G401 (cell line): ENCODE results near the gene NR4A3. TPM values are rescaled to one million over a fixed set of nuclear protein-coding genes. Genes with fewer than 3 reads are reported as not detected.

ENCODE experiments used
- DNase-seq: peaks from one replicate; pipeline ENCODE4 v3.0.0-alpha.2; 2015; ENCODE audit warnings: low spot score
- in situ Hi-C: cut with HindIII; loops from 2 replicates; pipeline ENCODE4 v1.10.0; 2016; ENCODE audit warnings: low sequenced_read_pairs, mixed read lengths
- total RNA-seq: library from RNA; depleted of rRNA; stranded (reverse); fragments of >200 nt; shearing (Covaris generic); gene quantifications from 2 replicates; pipeline ENCODE4 v1.2.3, GENCODE V29; 2014

The NR4A3 gene
- total RNA-seq, 1 experiment from 2014 or later = not detected

DNA sequence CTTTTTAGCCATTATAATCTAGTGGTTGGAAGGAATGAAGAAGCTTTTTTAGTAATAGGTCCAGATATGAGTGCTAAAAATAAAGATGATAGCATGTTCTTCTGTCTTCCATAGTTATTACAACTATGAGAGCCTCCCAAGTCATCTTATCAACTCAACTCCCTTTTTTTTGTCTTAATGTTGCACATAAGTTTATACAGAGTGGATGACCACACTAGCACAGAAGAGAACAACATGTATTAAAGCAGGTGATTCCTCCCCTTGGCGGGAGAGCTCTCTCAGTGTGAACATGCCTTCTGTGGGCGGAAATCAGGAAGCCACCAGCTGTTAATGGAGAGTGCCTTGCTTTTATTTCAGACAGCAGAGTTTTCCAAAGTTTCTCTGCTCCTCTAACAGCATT is 44.7 kb downstream of the NR4A3 start:
- in situ Hi-C loops = no loop called here
- peak; percentile 6 for DNase-seq

DNA sequence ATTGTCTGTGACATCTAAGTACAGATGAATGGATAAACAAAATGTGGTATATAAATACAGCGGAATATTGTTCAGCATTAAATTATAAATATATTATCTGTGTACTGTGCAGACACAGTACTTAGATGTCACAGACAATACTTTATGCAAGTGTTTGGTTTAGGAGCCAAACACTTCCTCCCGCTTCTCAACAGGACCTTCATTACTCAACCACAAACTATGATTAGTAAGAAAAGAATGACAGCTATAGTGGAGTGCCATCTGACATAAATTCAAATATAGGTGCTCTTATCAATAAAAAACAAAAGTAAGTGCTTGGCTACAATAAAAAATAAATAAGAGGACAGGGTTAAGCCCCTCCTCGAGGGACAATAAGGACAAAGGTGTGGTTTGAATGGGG is 45.9 kb downstream of the NR4A3 start:
- in situ Hi-C loops = no loop called here
- no peak for DNase-seq

DNA sequence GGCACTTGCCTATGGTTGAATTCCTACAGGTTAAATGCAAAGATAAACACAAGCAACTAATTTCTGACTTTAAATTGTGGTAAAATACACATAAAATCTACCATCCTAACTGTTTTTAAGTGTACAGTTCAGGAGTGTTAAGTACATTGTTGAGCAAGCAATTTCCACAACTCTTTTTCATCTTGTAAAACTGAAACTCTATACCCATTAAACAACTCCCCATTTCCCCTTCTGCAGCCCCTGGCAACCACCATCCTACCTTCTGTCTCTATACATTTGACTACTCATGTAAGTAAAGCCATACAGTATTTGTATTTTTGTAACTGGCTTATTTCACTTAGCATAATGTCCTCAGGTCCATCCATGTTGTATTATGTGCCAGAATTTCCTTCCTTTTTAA is 46.3 kb downstream of the NR4A3 start:
- DNase-seq = no peak
- in situ Hi-C loops = no loop called here

DNA sequence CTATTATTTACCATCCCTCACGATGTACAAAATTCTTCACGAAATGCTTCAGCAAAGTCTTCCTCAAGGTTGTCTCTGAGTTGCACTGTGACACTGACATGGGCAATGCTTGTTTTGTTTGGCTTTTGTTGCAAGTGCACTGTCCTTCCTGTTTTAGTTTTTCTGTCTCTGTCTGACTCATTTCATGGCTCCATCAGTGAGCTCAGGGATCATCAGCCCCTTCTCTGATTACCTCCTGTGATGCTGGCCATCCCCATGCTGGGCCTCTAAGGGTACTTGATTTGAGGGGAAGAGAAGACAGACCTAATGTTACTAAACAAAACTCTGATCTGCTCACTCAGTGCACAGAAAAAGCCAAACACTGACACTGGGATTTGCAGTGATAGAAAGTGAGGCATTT is 47.2 kb downstream of the NR4A3 start:
- in situ Hi-C loops = no loop called here
- no peak for DNase-seq

DNA sequence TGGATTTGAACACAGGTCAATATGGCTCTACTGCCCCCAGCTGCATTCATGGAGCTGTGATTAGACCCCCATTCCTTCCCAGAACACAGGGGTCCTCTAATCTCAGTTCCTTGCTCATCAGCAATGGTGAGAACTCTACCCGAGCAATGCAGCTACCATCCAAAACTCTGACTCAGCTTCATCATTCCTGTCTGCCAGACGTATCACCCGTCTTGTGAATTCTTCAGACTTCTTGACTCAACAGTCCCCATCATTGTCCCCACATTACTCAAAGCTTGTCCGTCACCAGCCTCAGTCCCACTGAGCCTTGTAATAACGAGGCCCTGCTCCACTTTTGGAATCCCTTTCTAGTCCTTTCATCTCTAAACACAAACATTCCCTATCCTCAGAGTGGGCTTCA is 48.4 kb downstream of the NR4A3 start:
- in situ Hi-C loops = no loop called here
- DNase-seq = no peak

DNA sequence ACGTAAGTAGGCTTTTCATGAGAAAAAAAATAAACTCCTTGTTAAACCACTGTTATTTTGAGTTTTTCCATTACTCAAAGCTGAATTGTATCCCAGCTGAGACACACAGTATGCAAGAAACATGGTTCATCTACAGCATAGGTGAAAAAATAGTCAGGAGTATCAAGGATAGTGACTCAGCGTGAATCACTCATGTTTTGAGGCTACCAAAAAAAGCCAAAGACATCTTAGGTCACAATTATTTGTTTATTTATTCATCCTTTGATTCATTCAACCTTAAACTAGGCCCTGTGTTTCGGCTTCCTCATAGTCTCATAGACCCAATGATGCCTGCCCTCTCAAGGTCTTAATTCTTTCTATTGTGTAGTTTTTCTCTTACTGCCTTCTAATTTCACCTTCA is 51.8 kb downstream of the NR4A3 start:
- in situ Hi-C loops = no loop called here

DNA sequence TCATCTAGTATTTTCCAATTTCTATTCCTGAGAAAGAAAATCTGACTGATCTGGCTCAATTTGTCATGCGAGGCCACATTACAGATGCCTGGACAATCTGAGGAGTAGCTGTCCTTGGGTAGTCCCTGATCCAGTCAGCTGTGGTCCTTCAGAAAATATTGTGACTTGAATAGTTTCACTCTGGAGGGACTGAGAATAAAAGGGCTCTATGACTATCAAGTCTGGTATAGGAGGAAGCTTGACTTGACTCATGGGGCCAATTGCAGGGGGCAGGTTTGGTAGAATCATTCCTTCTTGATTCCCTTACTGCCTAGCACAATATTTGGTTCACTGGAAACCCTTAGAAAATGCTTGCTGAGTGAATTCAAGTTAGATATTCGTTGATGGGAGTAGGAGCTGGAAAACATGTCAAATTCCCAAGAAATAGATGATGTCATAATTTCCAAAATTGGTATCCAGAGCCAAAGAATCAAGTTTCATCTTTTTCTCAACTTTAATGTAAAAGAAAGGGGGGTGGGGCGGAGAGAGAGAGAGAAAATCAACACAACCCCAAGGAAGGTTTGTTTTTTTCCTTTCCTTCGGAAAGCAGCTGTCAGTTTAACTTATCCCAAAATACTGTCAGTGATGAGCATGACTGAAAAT is 52.4 kb downstream of the NR4A3 start:
- in situ Hi-C loops = no loop called here
- no peak for DNase-seq

More for the DNA sequence above, 51.8 kb downstream of the NR4A3 start:
- no peak for DNase-seq

DNA sequence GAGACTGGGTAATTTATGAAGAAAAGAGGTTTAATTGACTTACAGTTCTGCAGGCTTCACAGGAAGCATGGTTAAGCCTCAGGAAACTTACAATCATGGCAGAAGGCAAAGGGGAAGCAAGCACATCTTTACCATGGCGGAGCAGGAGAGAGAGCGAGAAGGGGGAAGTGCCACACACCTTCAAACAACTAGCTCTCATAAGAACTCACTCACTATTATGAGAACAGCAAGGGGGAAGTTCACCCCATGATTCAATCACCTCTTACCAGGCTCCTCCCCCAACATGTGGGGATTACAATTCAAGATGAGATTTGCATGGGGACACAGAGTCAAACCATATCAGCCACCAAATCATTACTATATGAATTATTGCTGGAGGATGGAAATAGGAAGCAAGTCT is 54.5 kb downstream of the NR4A3 start:
- in situ Hi-C loops = no loop called here
- no peak for DNase-seq

DNA sequence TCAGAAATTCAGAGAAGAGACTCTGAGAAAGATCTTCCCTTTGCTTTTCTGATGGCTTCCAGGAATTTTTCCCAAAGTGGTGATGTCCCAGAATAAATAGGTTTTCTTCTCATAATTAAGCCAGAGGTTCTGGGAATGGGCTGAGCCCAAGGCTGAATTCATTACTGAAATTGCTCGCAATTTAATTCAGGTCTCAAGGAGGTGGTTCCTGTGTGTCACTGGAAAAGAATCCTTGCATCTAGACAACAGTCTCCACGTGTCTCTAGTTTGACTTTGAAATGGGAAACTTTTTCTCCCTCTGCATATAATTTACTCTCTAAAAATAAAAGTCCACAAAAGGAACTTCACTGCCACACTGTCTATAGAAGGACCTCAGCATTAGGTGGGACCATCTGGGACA is 57.0 kb downstream of the NR4A3 start:
- no peak for DNase-seq
- in situ Hi-C loops = no loop called here

DNA sequence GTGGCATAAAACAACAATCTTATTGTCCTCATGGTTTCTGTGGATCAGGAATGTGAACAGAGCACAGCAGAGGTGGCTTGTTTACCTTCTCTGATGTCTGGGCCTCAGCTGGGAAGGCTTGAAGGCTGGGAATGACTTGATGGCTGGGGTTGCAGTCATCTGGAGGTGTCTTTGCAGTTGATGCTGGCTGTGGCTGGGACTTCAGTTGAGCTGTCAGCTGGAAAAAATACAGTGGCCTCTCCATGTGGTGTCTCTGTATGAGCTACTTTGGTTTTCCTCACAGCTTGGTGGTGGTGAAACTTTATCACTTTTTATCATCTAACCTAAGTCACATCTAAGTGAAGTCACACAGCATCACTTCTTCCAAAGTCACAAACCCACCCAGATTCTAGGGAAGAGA is 60.1 kb downstream of the NR4A3 start:
- in situ Hi-C loops = no loop called here

DNA sequence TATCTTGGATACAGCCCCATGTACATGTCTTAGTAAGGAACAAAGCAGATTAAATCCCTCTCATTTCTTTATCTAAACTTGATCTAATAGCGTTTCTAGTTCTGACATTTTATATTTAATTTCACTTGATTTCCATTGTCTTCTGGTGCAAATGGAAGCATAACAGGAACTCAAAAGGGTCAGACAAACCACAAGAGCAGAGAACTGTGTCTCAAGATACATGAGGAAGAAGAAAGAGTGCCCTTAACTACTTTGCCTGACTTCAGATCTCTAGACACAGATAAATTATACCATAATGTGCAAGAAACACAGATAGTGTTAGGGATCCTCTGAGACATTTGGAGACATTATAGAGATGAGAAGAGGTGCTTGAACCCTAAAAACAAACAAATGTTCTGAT is 64.1 kb downstream of the NR4A3 start:
- DNase-seq = no peak
- in situ Hi-C loops = no loop called here

More for the DNA sequence above, 60.1 kb downstream of the NR4A3 start:
- DNase-seq = no peak

DNA sequence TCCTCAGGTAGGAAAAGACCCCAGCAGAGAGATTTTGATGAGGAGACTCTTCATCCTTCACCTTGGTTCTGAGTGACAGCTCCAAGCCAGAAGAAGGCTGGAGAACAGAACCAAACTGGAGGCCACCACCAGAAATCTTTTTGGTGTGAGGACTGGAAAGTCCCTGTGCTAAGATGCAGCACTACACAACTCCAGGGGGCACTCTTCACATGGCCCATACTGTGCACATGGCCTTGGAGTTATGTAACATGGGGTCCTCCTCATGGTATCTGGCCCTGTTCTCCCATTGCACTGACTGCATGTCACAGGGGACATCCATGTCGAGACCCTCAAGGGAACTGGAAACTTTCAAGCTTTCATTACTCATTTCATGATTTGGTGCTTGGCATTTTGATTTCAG is 67.4 kb downstream of the NR4A3 start:
- no peak for DNase-seq
- in situ Hi-C loops = no loop called here

DNA sequence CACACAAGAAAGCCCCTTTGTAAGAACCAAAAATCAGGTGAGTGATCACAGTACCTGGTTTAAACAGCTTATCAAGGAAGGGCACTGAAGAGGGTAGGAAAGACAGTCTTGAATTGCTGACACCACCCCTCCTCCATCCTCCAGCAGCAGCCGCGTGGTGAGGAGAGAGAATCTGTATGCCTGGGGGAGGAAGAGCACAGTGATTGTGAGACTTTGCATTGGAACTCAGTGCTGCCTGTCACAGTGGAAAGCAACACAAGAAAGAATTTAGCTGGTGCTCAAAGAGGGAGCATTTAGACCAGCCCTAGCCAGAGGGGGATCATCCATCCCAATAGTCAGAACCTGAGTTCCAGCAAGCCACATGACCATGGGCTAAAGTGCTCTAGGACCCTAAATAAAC is 73.1 kb downstream of the NR4A3 start:
- DNase-seq = no peak
- in situ Hi-C loops = no loop called here

DNA sequence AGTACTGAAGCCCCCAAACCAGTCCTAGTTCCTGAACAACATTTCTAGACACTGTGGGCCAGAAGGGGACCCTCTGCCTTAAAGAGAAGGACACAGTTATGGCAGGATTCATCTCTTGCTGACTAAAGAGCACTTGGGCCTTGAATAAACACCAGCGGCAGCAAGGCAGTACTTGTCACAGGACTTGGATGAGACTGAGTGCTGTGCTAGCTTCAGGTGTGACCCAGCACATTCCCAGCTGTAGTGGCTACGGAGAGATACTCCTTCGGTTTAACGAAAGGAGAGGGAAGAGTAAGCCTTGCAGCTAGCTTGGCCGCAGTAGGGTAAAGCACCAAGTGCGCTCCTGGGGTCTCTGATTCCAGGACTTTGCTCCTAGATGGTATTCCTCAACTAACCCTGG is 73.8 kb downstream of the NR4A3 start:
- no peak for DNase-seq
- in situ Hi-C loops = no loop called here

DNA sequence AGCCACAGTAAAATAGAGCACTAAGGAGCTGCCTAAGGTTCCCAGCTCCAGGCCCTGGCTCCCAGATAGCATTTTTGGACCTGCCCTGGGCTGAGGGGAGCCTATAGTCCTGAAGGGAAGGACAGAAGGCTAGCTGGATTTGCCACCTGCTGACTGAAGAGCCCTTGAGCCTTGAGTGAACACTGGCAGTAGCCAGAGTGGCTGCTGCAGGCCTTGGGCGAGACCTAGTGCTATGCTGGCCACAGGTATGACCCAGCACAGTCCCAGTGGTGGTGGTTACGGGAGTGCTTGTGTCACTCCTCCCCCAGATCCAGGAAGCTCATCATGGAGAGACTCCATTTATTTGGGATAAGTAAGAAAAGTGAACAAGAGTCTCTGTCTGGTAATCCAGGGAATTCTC is 74.4 kb downstream of the NR4A3 start:
- in situ Hi-C loops = no loop called here
- no peak for DNase-seq

DNA sequence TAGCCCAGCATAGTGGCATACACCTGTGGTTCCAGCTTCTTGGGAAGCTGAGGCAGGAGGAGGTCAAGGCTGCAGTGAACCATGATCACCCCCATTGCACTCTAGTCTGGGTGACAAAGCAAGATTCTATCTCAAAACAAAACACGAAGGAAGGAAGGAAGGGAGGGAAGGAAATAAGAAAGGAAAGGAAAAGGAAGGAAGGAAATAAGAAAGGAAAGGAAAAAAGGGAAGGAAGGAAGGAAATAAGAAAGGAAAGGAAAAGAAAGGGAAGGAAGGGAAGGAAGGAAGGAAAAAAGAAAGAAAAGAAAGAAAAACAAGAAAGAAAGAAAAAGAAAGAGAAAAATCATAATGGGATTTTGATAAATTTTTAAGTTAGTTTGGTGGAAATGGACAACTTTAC is 81.7 kb downstream of the NR4A3 start:
- no peak for DNase-seq
- in situ Hi-C loops = no loop called here

DNA sequence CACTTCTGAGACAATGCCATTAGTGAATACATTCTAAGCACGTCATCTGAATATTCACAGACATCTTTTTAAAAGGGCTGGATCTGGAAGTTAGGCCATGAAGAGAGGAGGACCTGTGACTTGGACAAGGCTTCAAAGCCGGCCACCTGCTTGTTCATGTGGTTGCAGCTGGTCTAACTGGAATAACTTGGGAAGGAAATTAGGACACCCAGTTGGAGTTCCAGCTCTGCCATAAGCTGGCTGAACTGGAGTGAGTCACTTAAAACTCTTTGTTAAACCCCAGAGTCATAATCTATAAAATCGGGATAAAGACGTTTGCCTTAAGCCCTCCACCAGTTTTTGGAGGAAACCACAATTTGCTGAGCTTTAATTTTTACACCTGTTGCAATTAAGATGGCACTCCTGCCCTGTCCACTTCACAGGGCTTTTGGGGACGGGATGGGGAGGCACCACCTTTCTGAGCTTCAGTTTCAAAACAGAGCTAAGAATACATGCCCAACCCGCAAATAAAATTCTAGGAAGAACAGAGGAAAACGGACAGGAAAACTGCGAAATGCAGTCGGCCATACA is 84.2 kb downstream of the NR4A3 start:
- in situ Hi-C loops = no loop called here
- peak; percentile 13 for DNase-seq

DNA sequence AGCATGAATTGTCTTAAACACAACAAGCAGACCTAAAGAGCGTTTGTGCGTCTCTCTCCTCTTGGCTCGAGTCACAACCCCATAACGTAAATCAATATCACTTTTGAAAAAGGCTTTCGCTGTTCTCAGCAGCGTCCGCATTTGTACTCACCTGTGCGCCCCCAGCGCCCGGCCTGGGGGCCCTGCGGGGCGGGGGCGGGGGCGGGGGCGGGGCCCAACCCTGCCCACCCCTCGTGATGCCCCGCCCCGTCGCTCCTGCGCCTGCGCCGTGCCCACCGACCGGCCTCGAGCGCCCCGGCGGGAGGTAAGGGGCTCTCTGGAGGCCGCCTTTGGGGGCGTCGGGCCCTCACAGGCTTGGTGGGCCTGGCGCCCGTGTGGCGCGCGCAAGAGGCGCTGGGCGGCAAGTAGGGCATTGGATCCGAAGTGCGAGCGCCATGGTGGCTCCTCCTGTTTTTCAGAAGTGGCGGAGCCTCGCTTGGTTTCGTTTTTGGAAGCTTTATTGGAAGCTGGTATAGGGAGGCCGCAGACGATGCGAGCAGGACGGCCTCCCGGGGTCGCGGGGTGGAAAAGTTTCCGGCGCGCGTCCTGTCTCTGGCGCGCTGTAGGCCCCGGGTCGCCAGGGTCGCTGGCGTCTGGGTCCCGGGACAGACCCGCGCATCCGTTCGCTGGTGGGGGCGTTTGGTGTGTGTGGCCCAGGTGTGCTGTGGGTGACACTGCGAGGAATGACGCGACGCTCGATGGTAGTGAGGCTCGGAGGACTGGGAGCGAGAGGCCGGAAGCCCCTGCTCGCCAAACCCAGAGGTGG is 84.9 kb downstream of the NR4A3 start, which contains the start of gene STX17:
TSS of gene STX17 (plus strand) at position 252 of the 805 bp plus-strand sequence. CDS start 8,586 bp downstream, outside the sequence.
- DNase-seq = peak; percentile 72
- in situ Hi-C loops = no loop called here

DNA sequence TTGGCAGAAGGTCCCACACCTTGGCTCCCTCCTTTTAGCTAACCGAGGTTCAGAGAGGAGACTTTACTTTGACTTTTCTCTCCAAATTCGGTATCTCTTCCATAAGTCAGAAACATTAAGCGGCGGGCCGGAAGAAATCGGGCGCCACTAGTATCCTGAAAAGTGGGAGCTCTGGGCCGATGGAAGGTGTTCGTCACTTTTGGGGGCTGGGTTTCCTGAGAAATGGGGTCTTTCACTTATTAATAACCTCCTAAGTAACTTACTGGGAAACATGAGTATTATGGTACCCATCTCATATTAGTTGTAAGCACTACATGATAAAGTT is 85.5 kb downstream of the NR4A3 start:
- in situ Hi-C loops = no loop called here
- no peak for DNase-seq

DNA sequence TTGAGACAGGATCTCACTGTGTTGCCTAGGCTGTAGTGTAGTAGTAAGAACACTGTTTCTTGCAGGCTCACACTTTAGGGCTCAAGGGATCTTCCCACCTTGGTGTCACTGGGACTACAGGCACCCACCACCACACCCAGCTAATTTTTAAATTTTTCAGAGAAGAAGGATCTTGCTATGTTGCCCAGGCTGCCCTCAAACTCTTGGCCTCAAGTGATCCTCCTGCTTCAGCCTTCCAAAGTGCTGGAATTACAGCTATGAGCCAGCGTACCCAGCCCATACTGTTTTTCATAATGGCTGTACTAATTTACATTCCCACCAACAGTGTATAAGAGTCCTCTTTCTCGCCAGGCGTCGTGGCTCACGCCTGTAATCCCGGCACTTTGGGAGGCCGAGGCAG is 89.9 kb downstream of the NR4A3 start:
- DNase-seq = no peak
- in situ Hi-C loops = no loop called here
